Activated CD8-positive, alpha-beta T cell treated with anti-CD3 and anti-CD28 coated beads, Interleukin-2, amount 10 ng/mL, durations not matched to agents 7 days and 5 days (primary cell): Measurements from ENCODE around the gene ZNF558. TPM values are rescaled to one million over a fixed set of nuclear protein-coding genes. Genes with fewer than 3 reads are reported as not detected.
"Not testable (repeated sequence)": the region's sequence is repeated elsewhere in the genome, so short reads cannot be mapped to it uniquely, and the experiment has no call there.

Experiments
- ATAC-seq: fragments of 150-1000 bp; cut with Tn5 transposase; one replicate; pipeline ENCODE4 v1.10.0; 2021; ENCODE audit warnings: moderate library complexity
- CTCF ChIA-PET: fragments of 350-600 bp; sonication (Branson Sonifier 250); formaldehyde crosslinking; loops from one replicate; lab custom pipeline; 2021; ENCODE audit warnings: antibody characterized with exemption; lab: Charles Lee
- POLR2A ChIA-PET: fragments of 350-600 bp; sonication (Branson Sonifier 250); formaldehyde crosslinking; loops from one replicate; lab custom pipeline; 2021; ENCODE audit warnings: antibody characterized with exemption; lab: Charles Lee
- DNase-seq: peaks from one replicate; pipeline ENCODE4 v3.0.0-alpha.2; 2020
- H3K27ac Mint-ChIP-seq: one replicate; pipeline ENCODE4 v1.8.0; 2021; ENCODE audit warnings: mild to moderate bottlenecking, mixed read lengths
- H3K27me3 Mint-ChIP-seq: one replicate; pipeline ENCODE4 v1.8.0; 2021; ENCODE audit warnings: low read depth, mixed read lengths
- H3K36me3 Mint-ChIP-seq: one replicate; pipeline ENCODE4 v1.8.0; 2021; ENCODE audit warnings: low read depth, mixed read lengths
- H3K4me1 Mint-ChIP-seq: one replicate; pipeline ENCODE4 v1.8.0; 2021; ENCODE audit warnings: low read depth, mixed read lengths
- H3K4me3 Mint-ChIP-seq: one replicate; pipeline ENCODE4 v1.8.0; 2021; ENCODE audit warnings: mild to moderate bottlenecking, mixed read lengths
- H3K9me3 Mint-ChIP-seq: one replicate; pipeline ENCODE4 v1.8.0; 2022; ENCODE audit warnings: mixed read lengths; ENCODE audit not compliant: insufficient read depth
- total RNA-seq, 2 experiments: library from RNA; stranded (reverse); gene quantifications; one replicate each; pipeline ENCODE4 v1.2.3, GENCODE V29; 2021

The ZNF558 gene
- total RNA-seq, 2 experiments from 2014 or later, result 19.6 to 22.4 TPM

GRCh38 chr19:8773587-8773986 lies 58.5 kb downstream of the ZNF558 start:
- CTCF ChIA-PET, H3K4me3 Mint-ChIP-seq, POLR2A ChIA-PET, H3K9me3 Mint-ChIP-seq, H3K36me3 Mint-ChIP-seq, H3K27ac Mint-ChIP-seq, DNase-seq, H3K4me1 Mint-ChIP-seq, ATAC-seq, H3K27me3 Mint-ChIP-seq: not testable (repeated sequence)

DNA sequence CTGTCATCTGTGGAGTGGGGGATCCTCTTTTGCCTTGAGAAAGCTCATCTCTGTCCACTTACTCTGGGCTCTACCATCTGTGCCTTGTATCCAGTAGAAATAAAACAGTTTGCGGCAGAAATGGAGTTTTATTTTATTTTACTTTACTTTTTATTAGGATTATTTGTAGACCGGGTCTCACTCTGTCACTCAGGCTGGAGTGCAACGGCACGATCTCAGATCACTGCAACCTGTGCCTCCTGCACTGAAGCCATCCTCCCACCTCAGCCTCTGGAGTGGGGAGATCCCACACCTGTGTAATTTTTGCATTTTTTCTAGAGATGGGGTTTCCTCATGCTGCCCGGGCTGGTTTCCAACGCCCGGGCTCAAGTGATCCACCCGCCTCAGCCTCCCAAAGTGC lies 62.8 kb downstream of the ZNF558 start:
- CTCF ChIA-PET, H3K27ac Mint-ChIP-seq, DNase-seq, H3K9me3 Mint-ChIP-seq, H3K36me3 Mint-ChIP-seq, ATAC-seq, H3K27me3 Mint-ChIP-seq, H3K4me3 Mint-ChIP-seq, H3K4me1 Mint-ChIP-seq, POLR2A ChIA-PET: not testable (repeated sequence)

GRCh38 chr19:8767257-8767656 lies 64.8 kb downstream of the ZNF558 start:
- H3K9me3 Mint-ChIP-seq, ATAC-seq, H3K36me3 Mint-ChIP-seq, H3K27ac Mint-ChIP-seq, H3K4me1 Mint-ChIP-seq, POLR2A ChIA-PET, H3K27me3 Mint-ChIP-seq, CTCF ChIA-PET, H3K4me3 Mint-ChIP-seq, DNase-seq: not testable (repeated sequence)

Other genes starting within 250 kb of the ZNF558 start
- 1 to 10 TPM; 3.6 to 4.9 TPM for gene ADAMTS10, start 221.6 kb downstream of the ZNF558 start, total RNA-seq
- gene NFILZ, start 201.7 kb downstream of the ZNF558 start, total RNA-seq, result not detected
- not detected for gene ACTL9, start 133.5 kb downstream of the ZNF558 start, total RNA-seq
- not detected for gene OR2Z1, start 110.7 kb downstream of the ZNF558 start, total RNA-seq
- not detected for gene MBD3L1, start 73 bp upstream of the ZNF558 start, total RNA-seq
- under 1 TPM in 1 of 2 experiments, not detected in 1; under 0.01 TPM for gene MUC16, start 178.1 kb upstream of the ZNF558 start, total RNA-seq